ENCODE measurements around the gene VPS37D. TPM values are rescaled to one million over a fixed set of nuclear protein-coding genes. Genes with fewer than 3 reads are reported as not detected.
"Not testable (repeated sequence)": the region's sequence is repeated elsewhere in the genome, so short reads cannot be mapped to it uniquely, and the experiment has no call there.

VPS37D gene
- total RNA-seq, 1 experiment from 2014 or later, result 0.85 TPM

DNA sequence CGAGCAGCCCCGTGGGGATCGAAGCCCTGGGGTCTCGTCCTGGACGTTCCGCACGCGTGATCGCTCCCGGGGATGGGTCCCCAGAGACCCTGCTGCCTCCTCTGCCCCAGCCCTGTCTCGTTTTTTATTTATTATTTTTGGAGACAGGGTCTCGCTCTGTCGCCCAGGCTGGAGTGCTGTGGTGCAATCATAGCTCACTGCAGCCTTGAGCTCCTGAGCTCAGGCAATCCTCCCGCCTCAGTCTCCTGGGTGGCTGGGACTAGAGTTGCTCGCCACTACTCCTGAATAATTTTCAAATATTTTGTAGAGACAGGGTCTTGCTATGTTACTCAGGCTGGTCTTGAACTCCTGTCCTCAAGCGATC is 52.2 kb downstream of the VPS37D start:
- H3K4ac ChIP-seq (ENCODE audit: low read depth, low read length), result no peak overlapping the region
- H4K8ac ChIP-seq (replicated peaks; ENCODE audit: insufficient read length, low read depth, low read length), result no peak overlapping the region
- H3K18ac ChIP-seq (ENCODE audit: insufficient read length, low read depth, low read length), result no peak overlapping the region
- no peaks in the 10 kb centered on the region for H3K79me2 ChIP-seq (ENCODE audit: insufficient read depth, low read length)
- no peak overlapping the region for H2AFZ ChIP-seq (ENCODE audit: low read length)
- Mint-ChIP-seq H3K27ac (no peak overlapping the region), H3K4me3 (peak overlapping the region; percentile 61 to 76), H3K36me3 (ENCODE audit: insufficient read depth in 1 of 3, low read depth in 3 of 3) (peaks cover 0 to 2% (median 0%) of the 10 kb centered on the region in 3 experiments; a peak in 2 of 7 replicates), H3K4me1 (peaks cover 0 to 7% of the 10 kb centered on the region in 2 experiments; a peak in 2 of 4 replicates), H3K27me3 (ENCODE audit: low read depth) (peaks cover 39% of the 10 kb centered on the region), H3K9me3 (no peaks in the 10 kb centered on the region; a peak in 1 of 5 replicates)
- no peaks in the 10 kb centered on the region for H4K20me1 ChIP-seq (ENCODE audit: control insufficient read depth, insufficient read depth, insufficient read length)
- no peak overlapping the region for H4K91ac ChIP-seq (ENCODE audit: insufficient read length, low read depth, low read length)
- no peak overlapping the region for H2BK5ac ChIP-seq (ENCODE audit: insufficient read length, low read length)
- H3K23ac ChIP-seq (ENCODE audit: insufficient read length, low read depth, low read length), result no peak overlapping the region
- peak overlapping the region; percentile 74 for H3K4me2 ChIP-seq (ENCODE audit: insufficient read depth, insufficient read length, low read length)
- peaks cover 9% of the 10 kb centered on the region for H3K23me2 ChIP-seq (ENCODE audit: insufficient read length, low read depth, low read length, poor library complexity, severe bottlenecking)
- no CpG with 5 or more reads among the region's 16 CpGs for WGBS (ENCODE audit: extremely low coverage, insufficient read length, low lambda C conversion rate)
- no peak overlapping the region for H4K5ac ChIP-seq (ENCODE audit: insufficient read length, low read depth, low read length)
- H3K14ac ChIP-seq (ENCODE audit: insufficient read depth, low read length), result no peak overlapping the region
- H3T11ph ChIP-seq (ENCODE audit: low read length), result no peak overlapping the region
- no peak overlapping the region for H2BK15ac ChIP-seq (ENCODE audit: low read depth, low read length)
- no peaks in the 10 kb centered on the region for H3K9me3 ChIP-seq (ENCODE audit: control insufficient read depth, low read depth, low read length)
- no peak overlapping the region for H2BK20ac ChIP-seq (ENCODE audit: low read depth, low read length, poor library complexity, severe bottlenecking)
- no peak overlapping the region for H2AK5ac ChIP-seq (ENCODE audit: insufficient read length, low read length)
- TF ChIP-seq, protein P1, sequence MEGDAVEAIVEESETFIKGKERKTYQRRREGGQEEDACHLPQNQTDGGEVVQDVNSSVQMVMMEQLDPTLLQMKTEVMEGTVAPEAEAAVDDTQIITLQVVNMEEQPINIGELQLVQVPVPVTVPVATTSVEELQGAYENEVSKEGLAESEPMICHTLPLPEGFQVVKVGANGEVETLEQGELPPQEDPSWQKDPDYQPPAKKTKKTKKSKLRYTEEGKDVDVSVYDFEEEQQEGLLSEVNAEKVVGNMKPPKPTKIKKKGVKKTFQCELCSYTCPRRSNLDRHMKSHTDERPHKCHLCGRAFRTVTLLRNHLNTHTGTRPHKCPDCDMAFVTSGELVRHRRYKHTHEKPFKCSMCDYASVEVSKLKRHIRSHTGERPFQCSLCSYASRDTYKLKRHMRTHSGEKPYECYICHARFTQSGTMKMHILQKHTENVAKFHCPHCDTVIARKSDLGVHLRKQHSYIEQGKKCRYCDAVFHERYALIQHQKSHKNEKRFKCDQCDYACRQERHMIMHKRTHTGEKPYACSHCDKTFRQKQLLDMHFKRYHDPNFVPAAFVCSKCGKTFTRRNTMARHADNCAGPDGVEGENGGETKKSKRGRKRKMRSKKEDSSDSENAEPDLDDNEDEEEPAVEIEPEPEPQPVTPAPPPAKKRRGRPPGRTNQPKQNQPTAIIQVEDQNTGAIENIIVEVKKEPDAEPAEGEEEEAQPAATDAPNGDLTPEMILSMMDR (conservative IDR thresholded peaks at IDR 0.05), result no peak
- H3K4me1 ChIP-seq (ENCODE audit: insufficient read depth, low read length), result no peaks in the 10 kb centered on the region
- H3K9ac ChIP-seq (ENCODE audit: extremely low read depth, insufficient read length, low read length), result no peak overlapping the region
- peaks cover 3% of the 10 kb centered on the region; the same call in 1 of the 2 replicates for H3K27me3 ChIP-seq (ENCODE audit: insufficient read depth, low read length)
- no peak overlapping the region for H3K27ac ChIP-seq (ENCODE audit: insufficient read length, low read depth, low read length)
- H3K79me1 ChIP-seq (ENCODE audit: insufficient read depth, low read depth, low read length, poor library complexity, severe bottlenecking), result no peaks in the 10 kb centered on the region
- H2BK12ac ChIP-seq (ENCODE audit: insufficient read length, low read depth, low read length), result no peak overlapping the region
- DNase-seq, result no peak
- no peak overlapping the region for H3K56ac ChIP-seq (ENCODE audit: insufficient read length, low read depth, low read length)
- no peak overlapping the region for H2BK120ac ChIP-seq (ENCODE audit: low read depth, low read length, poor library complexity, severe bottlenecking)

DNA sequence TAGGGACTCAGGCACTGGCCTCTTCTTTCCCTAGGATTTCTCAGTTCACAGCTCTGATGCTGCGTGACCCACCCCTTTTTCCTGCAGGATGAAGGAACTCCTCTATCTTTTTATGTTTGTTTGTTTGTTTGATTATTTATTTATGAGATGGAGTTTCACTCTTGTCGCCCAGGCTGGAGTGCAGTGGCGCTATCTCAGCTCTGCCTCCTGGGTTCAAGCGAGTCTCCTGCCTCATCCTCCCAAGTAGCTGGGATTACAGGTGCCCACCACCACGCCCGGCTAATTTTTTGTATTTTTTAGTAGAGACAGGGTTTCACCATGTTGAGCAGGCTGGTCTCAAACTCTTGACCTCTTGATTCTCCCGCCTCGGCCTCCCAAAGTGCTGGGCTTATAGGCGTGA is 52.8 kb downstream of the VPS37D start:
- H3K4me2 ChIP-seq (ENCODE audit: insufficient read depth, insufficient read length, low read length); H3K4ac ChIP-seq (ENCODE audit: low read depth, low read length); H4K20me1 ChIP-seq (ENCODE audit: control insufficient read depth, insufficient read depth, insufficient read length); H2BK5ac ChIP-seq (ENCODE audit: insufficient read length, low read length); H3K9me3 Mint-ChIP-seq; H2BK120ac ChIP-seq (ENCODE audit: low read depth, low read length, poor library complexity, severe bottlenecking); H4K91ac ChIP-seq (ENCODE audit: insufficient read length, low read depth, low read length); H4K8ac ChIP-seq (replicated peaks; ENCODE audit: insufficient read length, low read depth, low read length); H3K4me1 Mint-ChIP-seq; H3K27ac ChIP-seq (ENCODE audit: insufficient read length, low read depth, low read length); H3K79me1 ChIP-seq (ENCODE audit: insufficient read depth, low read depth, low read length, poor library complexity, severe bottlenecking); H3K4me1 ChIP-seq (ENCODE audit: insufficient read depth, low read length); H3K79me2 ChIP-seq (ENCODE audit: insufficient read depth, low read length); H3K36me3 Mint-ChIP-seq (ENCODE audit: insufficient read depth in 1 of 3, low read depth in 3 of 3); H2BK15ac ChIP-seq (ENCODE audit: low read depth, low read length); H2AFZ ChIP-seq (ENCODE audit: low read length); H3K14ac ChIP-seq (ENCODE audit: insufficient read depth, low read length); H3K56ac ChIP-seq (ENCODE audit: insufficient read length, low read depth, low read length); H3K18ac ChIP-seq (ENCODE audit: insufficient read length, low read depth, low read length); H2AK5ac ChIP-seq (ENCODE audit: insufficient read length, low read length); H3K9me3 ChIP-seq (ENCODE audit: control insufficient read depth, low read depth, low read length); H3K23me2 ChIP-seq (ENCODE audit: insufficient read length, low read depth, low read length, poor library complexity, severe bottlenecking); H2BK12ac ChIP-seq (ENCODE audit: insufficient read length, low read depth, low read length); H3K23ac ChIP-seq (ENCODE audit: insufficient read length, low read depth, low read length); H4K5ac ChIP-seq (ENCODE audit: insufficient read length, low read depth, low read length); H3K27me3 ChIP-seq (ENCODE audit: insufficient read depth, low read length); H2BK20ac ChIP-seq (ENCODE audit: low read depth, low read length, poor library complexity, severe bottlenecking); H3K9ac ChIP-seq (ENCODE audit: extremely low read depth, insufficient read length, low read length); H3T11ph ChIP-seq (ENCODE audit: low read length): not testable (repeated sequence)
- peak; percentile 21 for DNase-seq
- peak overlapping the region in 1 of 3 experiments; percentile 62; a peak in 1 of 7 replicates for H3K27ac Mint-ChIP-seq
- H3K4me3 Mint-ChIP-seq, result peak overlapping the region; percentile 61 to 76
- WGBS (ENCODE audit: extremely low coverage, insufficient read length, low lambda C conversion rate), result no CpG with 5 or more reads among the region's 9 CpGs
- H3K27me3 Mint-ChIP-seq (ENCODE audit: low read depth), result peaks cover 40% of the 10 kb centered on the region

All from H9 (cell line).